Measurements from ENCODE around the gene PPIL6. TPM values are rescaled to one million over a fixed set of nuclear protein-coding genes. Genes with fewer than 3 reads are reported as not detected.

PPIL6 gene
- total RNA-seq, 4 donors from 2014 or later, result 1.9 to 9.0 (median 2.5) TPM

- Histone ChIP-seq H3K9me3 (no peaks in the 10 kb centered on the region), H3K36me3 (peaks cover 0 to 44% of the 10 kb centered on the region in 2 donors), H3K4me1 (peaks cover 0 to 8% (median 4%) of the 10 kb centered on the region in 3 donors), H3K27ac (no peak overlapping the region), H3K4me3 (no peak overlapping the region), H3K27me3 (no peaks in the 10 kb centered on the region)
- ATAC-seq, result no peak
- 76 to 92% methylated on average over 4 to 5 of the region's 19 CpGs for WGBS, 2 donors (ENCODE audit: low coverage in 1 of 2)
- TF ChIP-seq CTCF (IDR thresholded peaks at IDR 0.05) (no peak), EP300 (IDR thresholded peaks at IDR 0.05) (no peak), POLR2AphosphoS5 (IDR thresholded peaks at IDR 0.05) (no peak), POLR2A (IDR thresholded peaks at IDR 0.05) (no peak)
Measured at GRCh38 chr6:109449064-109449794, 8.8 kb upstream of the PPIL6 start.

- Histone ChIP-seq H3K27me3 (no peaks in the 10 kb centered on the region), H3K4me3 (no peak overlapping the region), H3K9me3 (no peaks in the 10 kb centered on the region), H3K27ac (no peak overlapping the region), H3K4me1 (peaks cover 0 to 1% (median 0%) of the 10 kb centered on the region in 3 donors), H3K36me3 (peaks cover 0 to 50% of the 10 kb centered on the region in 2 donors)
- no peak for TF ChIP-seq POLR2A (IDR thresholded peaks at IDR 0.05)
- TF ChIP-seq POLR2AphosphoS5 (IDR thresholded peaks at IDR 0.05), result no peak
- TF ChIP-seq CTCF (IDR thresholded peaks at IDR 0.05), result no peak
- no CpG with 5 or more reads among the region's 7 CpGs for WGBS, 2 donors (ENCODE audit: low coverage in 1 of 2)
- ATAC-seq, result no peak
Measured at GRCh38 chr6:109448615-109449014, 8.2 kb upstream of the PPIL6 start.

- WGBS, 2 donors (ENCODE audit: low coverage in 1 of 2), result 93% methylated on average over 3 of the region's 8 CpGs; no CpG with 5 or more reads in 1 of the 2 donors
- no peak overlapping the region for H3K4me3 ChIP-seq
- peaks cover 0 to 56% of the 10 kb centered on the region in 2 donors for H3K36me3 ChIP-seq
Measured at GRCh38 chr6:109447878-109448555, 7.6 kb upstream of the PPIL6 start.

GRCh38 chr6:109447087-109447486, 6.7 kb upstream of the PPIL6 start:
- Histone ChIP-seq H3K4me1 (peaks cover 0 to 10% (median 2%) of the 10 kb centered on the region in 3 donors), H3K27ac (no peak overlapping the region), H3K9me3 (no peaks in the 10 kb centered on the region), H3K27me3 (no peaks in the 10 kb centered on the region), H3K4me3 (no peak overlapping the region), H3K36me3 (peaks cover 0 to 58% of the 10 kb centered on the region in 2 donors)
- no peak for ATAC-seq
- 89% methylated on average over 5 of the region's 10 CpGs; no CpG with 5 or more reads in 1 of the 2 donors for WGBS, 2 donors (ENCODE audit: low coverage in 1 of 2)
- no peak for TF ChIP-seq POLR2AphosphoS5 (IDR thresholded peaks at IDR 0.05)
- no peak for TF ChIP-seq CTCF (IDR thresholded peaks at IDR 0.05)
- TF ChIP-seq POLR2A (IDR thresholded peaks at IDR 0.05), result no peak
- TF ChIP-seq EP300 (IDR thresholded peaks at IDR 0.05), result no peak

More at GRCh38 chr6:109447878-109448555, 7.6 kb upstream of the PPIL6 start:
- ATAC-seq, result no peak
- no peaks in the 10 kb centered on the region for H3K9me3 ChIP-seq
- H3K27ac ChIP-seq, result no peak overlapping the region
- TF ChIP-seq CTCF (IDR thresholded peaks at IDR 0.05) (no peak), EP300 (IDR thresholded peaks at IDR 0.05) (no peak), POLR2A (IDR thresholded peaks at IDR 0.05) (no peak), POLR2AphosphoS5 (IDR thresholded peaks at IDR 0.05) (no peak)
- peaks cover 0 to under 1% (median 0%) of the 10 kb centered on the region in 3 donors for H3K4me1 ChIP-seq
- H3K27me3 ChIP-seq, result no peaks in the 10 kb centered on the region

All from gastroesophageal sphincter (tissue), 4 donors.